CD4-positive, alpha-beta T cell (primary cell): ENCODE data around the gene CDYL. TPM values are rescaled to one million over a fixed set of nuclear protein-coding genes. Genes with fewer than 3 reads are reported as not detected.

Experiments
- ATAC-seq: fragments of 200-7000 bp; cut with Tn5 transposase; one replicate; pipeline ENCODE4 v1.10.0; 2022; ENCODE audit warnings: mild to moderate bottlenecking; ENCODE audit not compliant: poor library complexity
- CTCF ChIA-PET: fragments of 350-600 bp; sonication (Branson Sonifier 250); formaldehyde crosslinking; loops from one replicate; lab custom pipeline; 2021; ENCODE audit warnings: antibody characterized with exemption, inconsistent platforms; lab: Charles Lee
- POLR2A ChIA-PET: fragments of 350-600 bp; sonication (Branson Sonifier 250); formaldehyde crosslinking; loops from one replicate; lab custom pipeline; 2021; ENCODE audit warnings: antibody characterized with exemption, inconsistent platforms; lab: Charles Lee
- DNase-seq, 14 experiments: peaks; one replicate each; pipeline ENCODE4 v3.0.0-alpha.2; 2013 to 2020; ENCODE audit warnings: mixed read lengths in 2 of 14
- H3K27ac ChIP-seq, 2 donors: one replicate each; pipeline versions ENCODE4 v1.5.1 to v1.7.0; 2013; ENCODE audit warnings: low read length in 2 of 2, low read depth in 1 of 2, mild to moderate bottlenecking in 1 of 2
- H3K27me3 ChIP-seq, 2 experiments: 1 replicate in 1 of 2; 2 replicates in 1 of 2; pipeline versions ENCODE4 v1.6.1 to v1.7.0; 2013; ENCODE audit warnings: low read length in 2 of 2, control low read depth in 1 of 2, mild to moderate bottlenecking in 1 of 2, moderate library complexity in 1 of 2; ENCODE audit not compliant: insufficient read depth in 2 of 2, control insufficient read depth in 1 of 2
- H3K36me3 ChIP-seq: one replicate; pipeline ENCODE4 v1.6.1; 2013; ENCODE audit warnings: low read length, control low read depth; ENCODE audit not compliant: insufficient read depth
- H3K4me1 ChIP-seq: one replicate; pipeline ENCODE4 v1.6.1; 2013; ENCODE audit warnings: low read length, control low read depth; ENCODE audit not compliant: insufficient read depth
- H3K4me3 ChIP-seq: one replicate; pipeline ENCODE4 v1.5.1; 2013; ENCODE audit warnings: mild to moderate bottlenecking, low read length, moderate library complexity
- H3K9me3 ChIP-seq, 2 experiments: 1 replicate in 1 of 2; 2 replicates in 1 of 2; pipeline versions ENCODE4 v1.6.1 to v1.7.0; 2013; ENCODE audit warnings: low read length in 2 of 2, mild to moderate bottlenecking in 2 of 2, control low read depth in 1 of 2, moderate library complexity in 1 of 2; ENCODE audit not compliant: control insufficient read depth in 1 of 2, insufficient read depth in 1 of 2
- H3K27ac Mint-ChIP-seq: one replicate; pipeline ENCODE4 v1.8.0; 2020; ENCODE audit warnings: mixed read lengths
- H3K27me3 Mint-ChIP-seq: one replicate; pipeline ENCODE4 v1.8.0; 2021; ENCODE audit warnings: mixed read lengths
- H3K36me3 Mint-ChIP-seq: one replicate; pipeline ENCODE4 v1.8.0; 2021; ENCODE audit warnings: low read depth, mixed read lengths
- H3K4me1 Mint-ChIP-seq: one replicate; pipeline ENCODE4 v1.8.0; 2021; ENCODE audit warnings: low read depth, mixed read lengths
- H3K4me3 Mint-ChIP-seq: one replicate; pipeline ENCODE4 v1.8.0; 2020; ENCODE audit warnings: mild to moderate bottlenecking, mixed read lengths
- H3K9me3 Mint-ChIP-seq: one replicate; pipeline ENCODE4 v1.8.0; 2020; ENCODE audit warnings: mixed read lengths
- intact Hi-C, 2 experiments: fragments of 100-400 bp; cut with DNase I in 1 of 2; cut with micrococcal nuclease in 1 of 2; formaldehyde crosslinking; loops; one replicate each; pipeline versions ENCODE4 v1.15.1 to v1.9.0; 2023 to 2025; cut with DNase I, micrococcal nuclease
- total RNA-seq, 174 experiments: library from RNA in 2 of 174; stranded (reverse) in 2 of 174; gene quantifications; one replicate each; pipeline ENCODE4 v1.2.3 and lab custom pipeline; 2021 to 2026
- TF ChIP-seq, protein P1 (sequence below): fragments of 200-600 bp; IDR thresholded peaks from one replicate; pipeline ENCODE4 v1.8.0; 2022; ENCODE audit warnings: antibody characterized with exemption, mild to moderate bottlenecking

The CDYL gene
- total RNA-seq, 2 experiments from 2014 or later, result 23.8 to 23.9 TPM

DNA sequence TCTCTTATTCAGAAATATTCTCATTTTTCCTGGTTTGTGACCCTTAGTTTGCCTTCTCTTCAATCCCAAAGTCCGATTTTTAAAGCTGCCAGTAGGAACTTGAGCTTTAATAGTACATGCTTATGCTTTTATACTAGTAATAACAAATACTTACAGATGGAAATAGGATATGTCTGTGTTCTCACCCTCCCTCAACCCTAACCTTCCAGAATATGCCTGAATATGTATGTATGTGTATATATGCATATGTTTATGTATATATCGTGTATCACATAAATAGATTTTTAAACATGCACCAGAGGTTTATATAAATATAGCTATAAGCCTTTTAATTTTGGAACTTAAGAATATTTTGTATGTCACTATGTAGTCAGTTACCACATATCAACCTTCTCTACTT, 38.8 kb downstream of the CDYL start:
- H3K27me3 Mint-ChIP-seq, result no peaks in the 10 kb centered on the region
- ChIA-PET CTCF (no interaction called here), POLR2A (no interaction called here)
- H3K4me3 ChIP-seq, result no peak overlapping the region
- no peak overlapping the region for H3K27ac ChIP-seq
- TF ChIP-seq, protein P1, sequence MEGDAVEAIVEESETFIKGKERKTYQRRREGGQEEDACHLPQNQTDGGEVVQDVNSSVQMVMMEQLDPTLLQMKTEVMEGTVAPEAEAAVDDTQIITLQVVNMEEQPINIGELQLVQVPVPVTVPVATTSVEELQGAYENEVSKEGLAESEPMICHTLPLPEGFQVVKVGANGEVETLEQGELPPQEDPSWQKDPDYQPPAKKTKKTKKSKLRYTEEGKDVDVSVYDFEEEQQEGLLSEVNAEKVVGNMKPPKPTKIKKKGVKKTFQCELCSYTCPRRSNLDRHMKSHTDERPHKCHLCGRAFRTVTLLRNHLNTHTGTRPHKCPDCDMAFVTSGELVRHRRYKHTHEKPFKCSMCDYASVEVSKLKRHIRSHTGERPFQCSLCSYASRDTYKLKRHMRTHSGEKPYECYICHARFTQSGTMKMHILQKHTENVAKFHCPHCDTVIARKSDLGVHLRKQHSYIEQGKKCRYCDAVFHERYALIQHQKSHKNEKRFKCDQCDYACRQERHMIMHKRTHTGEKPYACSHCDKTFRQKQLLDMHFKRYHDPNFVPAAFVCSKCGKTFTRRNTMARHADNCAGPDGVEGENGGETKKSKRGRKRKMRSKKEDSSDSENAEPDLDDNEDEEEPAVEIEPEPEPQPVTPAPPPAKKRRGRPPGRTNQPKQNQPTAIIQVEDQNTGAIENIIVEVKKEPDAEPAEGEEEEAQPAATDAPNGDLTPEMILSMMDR, result no peak
- peaks cover 11% of the 10 kb centered on the region for H3K9me3 Mint-ChIP-seq
- H3K4me3 Mint-ChIP-seq, result no peak overlapping the region
- no peak for DNase-seq
- intact Hi-C loops, result no loop called here
- H3K27me3 ChIP-seq, result no peaks in the 10 kb centered on the region
- H3K36me3 ChIP-seq, result no peaks in the 10 kb centered on the region
- H3K27ac Mint-ChIP-seq, result no peak overlapping the region
- H3K4me1 Mint-ChIP-seq, result peaks cover 86% of the 10 kb centered on the region
- peaks cover 12% of the 10 kb centered on the region for H3K36me3 Mint-ChIP-seq
- no peaks in the 10 kb centered on the region for H3K9me3 ChIP-seq
- peaks cover 27% of the 10 kb centered on the region for H3K4me1 ChIP-seq
- ATAC-seq, result no peak

DNA sequence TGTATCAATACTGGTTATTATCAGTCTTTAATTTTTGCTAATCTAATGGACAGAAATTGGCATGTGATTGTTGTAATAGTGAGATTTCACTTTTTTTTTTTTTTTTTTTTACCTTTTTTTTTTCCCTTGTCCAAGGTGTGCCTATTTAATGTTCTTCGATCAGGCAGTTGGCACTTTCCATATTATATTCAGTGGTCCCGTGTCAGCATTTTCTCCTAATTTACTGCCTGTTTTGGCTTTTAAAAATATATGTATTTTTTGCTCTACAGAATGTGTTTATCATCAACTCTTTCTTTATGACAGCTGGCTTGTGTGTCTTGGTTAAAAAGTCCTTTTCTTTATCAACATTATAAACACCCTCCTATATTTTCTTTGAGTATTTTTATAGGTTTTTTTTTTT, 39.4 kb downstream of the CDYL start:
- Histone ChIP-seq H3K27me3 (no peaks in the 10 kb centered on the region), H3K4me3 (no peak overlapping the region), H3K9me3 (no peaks in the 10 kb centered on the region), H3K36me3 (no peaks in the 10 kb centered on the region), H3K27ac (no peak overlapping the region), H3K4me1 (peaks cover 29% of the 10 kb centered on the region)
- peaks cover 86% of the 10 kb centered on the region for H3K4me1 Mint-ChIP-seq
- DNase-seq (no peak), ATAC-seq (no peak)
- H3K27me3 Mint-ChIP-seq, result no peaks in the 10 kb centered on the region
- CTCF ChIA-PET, result interaction anchor here (0.7 to 1.0 kb wide), 2 partner anchors 9 to 16 kb away, joined by 3 read pairs; no protein-coding TSS in a partner anchor
- H3K27ac Mint-ChIP-seq, result no peak overlapping the region
- TF ChIP-seq, protein P1, result no peak
- POLR2A ChIA-PET, result no interaction called here
- H3K36me3 Mint-ChIP-seq, result peaks cover 13% of the 10 kb centered on the region
- H3K4me3 Mint-ChIP-seq, result no peak overlapping the region
- H3K9me3 Mint-ChIP-seq, result peaks cover 11% of the 10 kb centered on the region
- intact Hi-C loops, result no loop called here

DNA sequence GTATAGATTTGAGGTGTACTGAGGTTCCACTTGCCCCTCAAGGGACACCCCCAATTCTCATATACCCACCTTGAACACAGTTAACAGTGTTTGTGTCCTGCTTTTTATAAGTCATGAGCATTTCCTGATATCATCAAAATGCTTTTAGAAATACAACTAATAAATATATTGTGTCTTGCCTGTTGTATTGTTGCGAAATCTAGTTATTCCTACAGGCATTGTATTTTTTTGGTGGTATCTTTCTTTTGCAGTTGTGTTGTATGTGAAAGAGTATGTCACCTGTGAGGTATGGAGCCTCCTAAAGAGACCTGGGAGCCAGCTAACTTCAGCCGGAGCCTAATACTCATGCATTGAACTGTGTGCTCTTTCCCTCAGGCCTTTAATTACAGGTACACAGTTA, 40.7 kb downstream of the CDYL start:
- Histone ChIP-seq H3K27me3 (no peaks in the 10 kb centered on the region), H3K4me1 (peaks cover 26% of the 10 kb centered on the region), H3K27ac (no peak overlapping the region), H3K9me3 (no peaks in the 10 kb centered on the region), H3K36me3 (no peaks in the 10 kb centered on the region), H3K4me3 (no peak overlapping the region)
- H3K27me3 Mint-ChIP-seq, result no peaks in the 10 kb centered on the region
- no peak overlapping the region for H3K27ac Mint-ChIP-seq
- ChIA-PET POLR2A (no interaction called here), CTCF (no interaction called here)
- H3K9me3 Mint-ChIP-seq, result peaks cover 13% of the 10 kb centered on the region
- peaks cover 20% of the 10 kb centered on the region for H3K36me3 Mint-ChIP-seq
- TF ChIP-seq, protein P1, result no peak
- intact Hi-C loops, result no loop called here
- no peak for ATAC-seq
- peaks cover 79% of the 10 kb centered on the region for H3K4me1 Mint-ChIP-seq
- H3K4me3 Mint-ChIP-seq, result no peak overlapping the region
- DNase-seq, result no peak
